BJ (cell line): ENCODE measurements around the gene ELOVL2. TPM values are rescaled to one million over a fixed set of nuclear protein-coding genes. Genes with fewer than 3 reads are reported as not detected.

Experiments
- CTCF ChIA-PET: fragments of 350-600 bp; formaldehyde crosslinking; extraction: SDS; loops from one replicate; lab custom pipeline; 2021; ENCODE audit warnings: antibody characterized with exemption, inconsistent platforms; lab: Yijun Ruan, JAX
- POLR2A ChIA-PET: fragments of 300-600 bp; sonication (Branson Sonifier 250); formaldehyde crosslinking; extraction: SDS; loops from one replicate; lab custom pipeline; 2021; ENCODE audit warnings: antibody characterized with exemption; lab: Charles Lee
- DNase-seq: peaks from one replicate; pipeline ENCODE4 v3.0.0-alpha.2; 2011; ENCODE audit warnings: low read depth
- H3K27me3 ChIP-seq: 2 replicates; pipeline ENCODE4 v1.6.0; 2011; ENCODE audit warnings: low read length; ENCODE audit not compliant: control insufficient read depth, insufficient read depth
- H3K36me3 ChIP-seq: 2 replicates; pipeline ENCODE4 v1.5.1; 2011; ENCODE audit warnings: low read length; ENCODE audit not compliant: control insufficient read depth, insufficient read depth
- H3K4me3 ChIP-seq: 2 replicates; pipeline ENCODE4 v1.5.1; 2011; ENCODE audit warnings: low read depth, mild to moderate bottlenecking, control low read depth, low read length
- polyA plus RNA-seq: library from polyadenylated mRNA; depleted of rRNA; stranded (reverse); fragments of >200 nt; gene quantifications from 2 replicates; pipeline ENCODE4 v1.2.3, GENCODE V29; 2011; rRNA removed
- TF ChIP-seq, protein P1 (sequence below): IDR thresholded peaks from 2 replicates; pipeline ENCODE4 v1.5.1; 2011; ENCODE audit warnings: low read depth, mild to moderate bottlenecking, control low read depth, inconsistent platforms, low read length, moderate library complexity; ENCODE audit not compliant: insufficient read depth

The ELOVL2 gene
- polyA plus RNA-seq, 1 experiment, result 0.17 TPM

DNA sequence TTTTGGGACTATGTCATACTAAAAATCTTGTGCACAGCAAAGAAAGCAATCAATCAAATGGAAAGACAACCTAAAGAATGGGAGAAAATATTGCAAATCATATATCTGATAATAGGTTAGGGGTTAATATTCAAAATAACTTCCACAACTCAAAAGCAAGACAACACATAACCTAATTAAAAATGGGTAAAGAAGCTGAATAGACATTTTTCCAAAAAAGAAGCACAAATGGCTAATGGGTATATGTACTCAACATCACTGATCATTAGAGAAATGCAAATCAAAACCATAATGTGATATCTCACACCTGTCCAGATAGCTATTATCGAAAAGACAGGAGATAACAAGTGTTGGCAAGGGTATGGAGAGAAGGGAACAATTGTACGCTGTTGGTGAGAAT is 104.3 kb downstream of the ELOVL2 start:
- TF ChIP-seq, protein P1, sequence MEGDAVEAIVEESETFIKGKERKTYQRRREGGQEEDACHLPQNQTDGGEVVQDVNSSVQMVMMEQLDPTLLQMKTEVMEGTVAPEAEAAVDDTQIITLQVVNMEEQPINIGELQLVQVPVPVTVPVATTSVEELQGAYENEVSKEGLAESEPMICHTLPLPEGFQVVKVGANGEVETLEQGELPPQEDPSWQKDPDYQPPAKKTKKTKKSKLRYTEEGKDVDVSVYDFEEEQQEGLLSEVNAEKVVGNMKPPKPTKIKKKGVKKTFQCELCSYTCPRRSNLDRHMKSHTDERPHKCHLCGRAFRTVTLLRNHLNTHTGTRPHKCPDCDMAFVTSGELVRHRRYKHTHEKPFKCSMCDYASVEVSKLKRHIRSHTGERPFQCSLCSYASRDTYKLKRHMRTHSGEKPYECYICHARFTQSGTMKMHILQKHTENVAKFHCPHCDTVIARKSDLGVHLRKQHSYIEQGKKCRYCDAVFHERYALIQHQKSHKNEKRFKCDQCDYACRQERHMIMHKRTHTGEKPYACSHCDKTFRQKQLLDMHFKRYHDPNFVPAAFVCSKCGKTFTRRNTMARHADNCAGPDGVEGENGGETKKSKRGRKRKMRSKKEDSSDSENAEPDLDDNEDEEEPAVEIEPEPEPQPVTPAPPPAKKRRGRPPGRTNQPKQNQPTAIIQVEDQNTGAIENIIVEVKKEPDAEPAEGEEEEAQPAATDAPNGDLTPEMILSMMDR, result no peak
- no peak overlapping the region for H3K4me3 ChIP-seq
- no peaks in the 10 kb centered on the region; the same call in 1 of the 2 replicates for H3K27me3 ChIP-seq
- DNase-seq, result no peak
- POLR2A ChIA-PET, result no interaction called here
- no peaks in the 10 kb centered on the region for H3K36me3 ChIP-seq
- CTCF ChIA-PET, result interaction anchor here (1.5 kb wide), 1 partner anchor 11 kb away, joined by 4 read pairs; no protein-coding TSS in a partner anchor

DNA sequence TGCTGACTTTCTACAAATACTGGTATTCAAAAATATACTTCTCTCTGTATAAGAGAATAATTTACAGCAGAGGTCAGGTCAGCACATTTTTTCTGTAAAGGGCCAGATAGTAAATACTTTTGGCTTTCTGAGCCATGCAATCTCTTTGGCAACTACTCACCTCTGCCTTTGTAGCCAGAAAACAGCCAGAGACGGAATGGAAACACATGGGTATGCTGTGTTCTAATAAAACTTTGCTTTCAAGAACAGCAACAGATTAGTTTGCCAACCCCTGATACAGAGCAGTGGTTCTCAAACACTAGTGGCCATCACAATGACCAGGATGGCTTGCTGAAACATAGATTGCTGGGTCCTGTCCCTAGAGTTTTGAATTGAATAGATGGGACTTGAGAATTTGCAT is 111.0 kb downstream of the ELOVL2 start:
- DNase-seq, result no peak
- Histone ChIP-seq H3K36me3 (no peaks in the 10 kb centered on the region), H3K27me3 (no peaks in the 10 kb centered on the region; the same call in 1 of the 2 replicates), H3K4me3 (no peak overlapping the region)
- TF ChIP-seq, protein P1, result no peak
- POLR2A ChIA-PET, result no interaction called here
- CTCF ChIA-PET, result no interaction called here

Other genes with a start within 250 kb of the ELOVL2 start
- not detected in 2 replicates for gene MAK, start 205.8 kb downstream of the ELOVL2 start, polyA plus RNA-seq
- not detected in 2 replicates for gene GCM2, start 162.3 kb downstream of the ELOVL2 start, polyA plus RNA-seq
- gene SYCP2L, start 157.3 kb downstream of the ELOVL2 start, polyA plus RNA-seq, result 0.04 TPM in 1 of 2 replicates, not detected in the other
- 3.0 and 5.3 TPM in 2 replicates for gene SMIM13, start 49.5 kb upstream of the ELOVL2 start, polyA plus RNA-seq
- gene ERVFRD-1, start 67.4 kb upstream of the ELOVL2 start, polyA plus RNA-seq, result not detected in 2 replicates
- 21.3 and 25.6 TPM in 2 replicates for gene NEDD9, start 188.4 kb upstream of the ELOVL2 start, polyA plus RNA-seq